PC-3 (cell line): ENCODE data around the gene SEMA4G. TPM values are rescaled to one million over a fixed set of nuclear protein-coding genes. Genes with fewer than 3 reads are reported as not detected.

ENCODE experiments used
- ATAC-seq: fragments of 200-7000 bp; cut with Tn5 transposase; 2 replicates; pipeline ENCODE4 v1.9.1; 2020; ENCODE audit warnings: mild to moderate bottlenecking, moderate library complexity
- BruUV-seq: library from RNA; stranded (reverse); fragments of 400-500 nt; replicated peaks from 2 replicates; lab custom pipeline; 2021; lab: Mats Ljungman, UMichigan
- CTCF ChIA-PET: fragments of 300-600 bp; sonication (Branson Sonifier 250); formaldehyde crosslinking; loops from one replicate; lab custom pipeline; 2022; ENCODE audit warnings: antibody characterized with exemption; lab: Charles Lee
- POLR2A ChIA-PET: fragments of 300-600 bp; sonication (Branson Sonifier 250); formaldehyde crosslinking; loops from one replicate; lab custom pipeline; 2022; ENCODE audit warnings: antibody characterized with exemption; ENCODE audit not compliant: unreplicated experiment; lab: Charles Lee
- DNase-seq: peaks from one replicate; pipeline ENCODE4 v3.0.0-alpha.2; 2015
- H2AFZ ChIP-seq: fragments of 300-600 bp; sonication (generic); 2 replicates; pipeline ENCODE4 v1.6.0; 2016; ENCODE audit warnings: antibody characterized with exemption, low read length
- H3F3A ChIP-seq: fragments of 300-600 bp; sonication (generic); one replicate; pipeline ENCODE4 v1.6.0; 2017; ENCODE audit warnings: antibody characterized with exemption, low read length, control low read depth, mild to moderate bottlenecking; ENCODE audit not compliant: unreplicated experiment
- H3K27ac ChIP-seq: fragments of 300-600 bp; sonication (generic); 2 replicates; pipeline ENCODE4 v1.5.1; 2016; ENCODE audit warnings: mild to moderate bottlenecking, low read length
- H3K27me3 ChIP-seq: fragments of 300-600 bp; sonication (generic); 2 replicates; pipeline ENCODE4 v1.6.1; 2016; ENCODE audit warnings: low read length, mixed read lengths
- H3K36me3 ChIP-seq: fragments of 300-600 bp; sonication (generic); 2 replicates; pipeline ENCODE4 v1.6.1; 2016; ENCODE audit warnings: low read depth, mixed run types, low read length, mixed read lengths
- H3K4me1 ChIP-seq: fragments of 300-600 bp; sonication (generic); 2 replicates; pipeline ENCODE4 v1.5.1; 2016; ENCODE audit warnings: low read length; ENCODE audit not compliant: insufficient read depth
- H3K4me2 ChIP-seq: fragments of 300-600 bp; sonication (generic); 2 replicates; pipeline ENCODE4 v1.6.0; 2016; ENCODE audit warnings: low read length
- H3K4me3 ChIP-seq: fragments of 300-600 bp; sonication (generic); 2 replicates; pipeline ENCODE4 v1.5.1; 2016; ENCODE audit warnings: mild to moderate bottlenecking, low read length, mixed read lengths
- H3K79me2 ChIP-seq: fragments of 300-600 bp; sonication (generic); 2 replicates; pipeline ENCODE4 v1.6.1; 2017; ENCODE audit warnings: low read length, mixed read lengths
- H3K9ac ChIP-seq: fragments of 300-600 bp; sonication (generic); 2 replicates; pipeline ENCODE4 v1.6.0; 2016; ENCODE audit warnings: mild to moderate bottlenecking, low read length
- H3K9me2 ChIP-seq: fragments of 300-600 bp; sonication (generic); replicated peaks from 2 replicates; pipeline ENCODE4 v1.6.1; 2016; ENCODE audit warnings: mixed run types, low read length, mixed read lengths
- H3K9me3 ChIP-seq: fragments of 300-600 bp; sonication (generic); 2 replicates; pipeline ENCODE4 v1.6.1; 2016; ENCODE audit warnings: low read length, mixed read lengths
- H4K20me1 ChIP-seq: fragments of 300-600 bp; sonication (generic); 2 replicates; pipeline ENCODE4 v1.6.1; 2016; ENCODE audit warnings: low read length, mixed read lengths
- EZH2 ChIP-seq: fragments of 300-600 bp; sonication (generic); IDR thresholded peaks from one replicate; pipeline ENCODE4 v1.6.1; 2017; ENCODE audit warnings: antibody characterized with exemption, mild to moderate bottlenecking, low read length; ENCODE audit not compliant: unreplicated experiment
- EZH2phosphoT487 ChIP-seq: fragments of 300-600 bp; sonication (generic); IDR thresholded peaks from 2 replicates; pipeline ENCODE4 v1.6.1; 2018; ENCODE audit warnings: mild to moderate bottlenecking, antibody characterized with exemption, low read length, borderline replicate concordance
- intact Hi-C: fragments of 100-400 bp; cut with micrococcal nuclease; formaldehyde crosslinking; loops from 2 replicates; pipeline ENCODE4 v1.9.0; 2023
- total RNA-seq: library from RNA; depleted of rRNA; stranded (reverse); fragments of >200 nt; gene quantifications from 2 replicates; pipeline ENCODE4 v1.2.3, GENCODE V29; 2014
- TF ChIP-seq, protein P1 (sequence below): fragments of 300-600 bp; sonication (generic); conservative IDR thresholded peaks from 2 replicates; pipeline ENCODE4 v1.5.1; 2017; ENCODE audit warnings: antibody characterized with exemption, low read depth, mild to moderate bottlenecking, low read length

The SEMA4G gene
- total RNA-seq, 1 experiment from 2014 or later = 2.6 TPM

GRCh38 chr10:100934084-100934659 is 35.1 kb upstream of the SEMA4G start:
- DNase-seq (peak; percentile 25), ATAC-seq (no peak)
- no peaks in the 10 kb centered on the region for H3K27me3 ChIP-seq
- CTCF ChIA-PET = no interaction called here
- POLR2A ChIA-PET = no interaction called here
- H3K4me3 ChIP-seq = no peak overlapping the region
- no peaks in the 10 kb centered on the region for H3K9me3 ChIP-seq
- H3K79me2 ChIP-seq = no peaks in the 10 kb centered on the region
- intact Hi-C loops = no loop called here
- H3K4me1 ChIP-seq = no peaks in the 10 kb centered on the region
- no TSS peak for BruUV-seq
- TF ChIP-seq, protein P1, sequence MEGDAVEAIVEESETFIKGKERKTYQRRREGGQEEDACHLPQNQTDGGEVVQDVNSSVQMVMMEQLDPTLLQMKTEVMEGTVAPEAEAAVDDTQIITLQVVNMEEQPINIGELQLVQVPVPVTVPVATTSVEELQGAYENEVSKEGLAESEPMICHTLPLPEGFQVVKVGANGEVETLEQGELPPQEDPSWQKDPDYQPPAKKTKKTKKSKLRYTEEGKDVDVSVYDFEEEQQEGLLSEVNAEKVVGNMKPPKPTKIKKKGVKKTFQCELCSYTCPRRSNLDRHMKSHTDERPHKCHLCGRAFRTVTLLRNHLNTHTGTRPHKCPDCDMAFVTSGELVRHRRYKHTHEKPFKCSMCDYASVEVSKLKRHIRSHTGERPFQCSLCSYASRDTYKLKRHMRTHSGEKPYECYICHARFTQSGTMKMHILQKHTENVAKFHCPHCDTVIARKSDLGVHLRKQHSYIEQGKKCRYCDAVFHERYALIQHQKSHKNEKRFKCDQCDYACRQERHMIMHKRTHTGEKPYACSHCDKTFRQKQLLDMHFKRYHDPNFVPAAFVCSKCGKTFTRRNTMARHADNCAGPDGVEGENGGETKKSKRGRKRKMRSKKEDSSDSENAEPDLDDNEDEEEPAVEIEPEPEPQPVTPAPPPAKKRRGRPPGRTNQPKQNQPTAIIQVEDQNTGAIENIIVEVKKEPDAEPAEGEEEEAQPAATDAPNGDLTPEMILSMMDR = peak; percentile 65
- TF ChIP-seq EZH2 = no peak
- H3K4me2 ChIP-seq = no peak overlapping the region
- H4K20me1 ChIP-seq = no peaks in the 10 kb centered on the region
- no peak overlapping the region for H2AFZ ChIP-seq
- H3K9me2 ChIP-seq = no peaks in the 10 kb centered on the region
- no peak overlapping the region for H3K27ac ChIP-seq
- no peak overlapping the region for H3K9ac ChIP-seq
- H3K36me3 ChIP-seq = peaks cover 48% of the 10 kb centered on the region
- no peaks in the 10 kb centered on the region for H3F3A ChIP-seq

- no peak for TF ChIP-seq EZH2
- TF ChIP-seq, protein P1 = no peak
- no peak for TF ChIP-seq EZH2phosphoT487
- ChIA-PET CTCF (no interaction called here), POLR2A (no interaction called here)
- Histone ChIP-seq H3K4me2 (no peak overlapping the region), H2AFZ (no peak overlapping the region), H3F3A (no peaks in the 10 kb centered on the region), H3K4me3 (no peak overlapping the region), H3K9me3 (no peaks in the 10 kb centered on the region), H4K20me1 (no peaks in the 10 kb centered on the region), H3K9me2 (no peaks in the 10 kb centered on the region), H3K4me1 (no peaks in the 10 kb centered on the region), H3K9ac (no peak overlapping the region), H3K27ac (no peak overlapping the region), H3K27me3 (no peaks in the 10 kb centered on the region), H3K79me2 (no peaks in the 10 kb centered on the region), H3K36me3 (peaks cover 21% of the 10 kb centered on the region)
- intact Hi-C loops = no loop called here
- DNase-seq (no peak), ATAC-seq (no peak)
- no TSS peak for BruUV-seq
These were observed 29.4 kb upstream of the SEMA4G start for GRCh38 chr10:100939763-100940344.

GRCh38 chr10:100942229-100942628 is 27.1 kb upstream of the SEMA4G start:
- Histone ChIP-seq H3K4me3 (no peak overlapping the region), H3K79me2 (no peaks in the 10 kb centered on the region), H3K27ac (no peak overlapping the region), H3K9ac (no peak overlapping the region), H2AFZ (no peak overlapping the region), H3K9me2 (no peaks in the 10 kb centered on the region), H3F3A (no peaks in the 10 kb centered on the region), H3K9me3 (no peaks in the 10 kb centered on the region), H4K20me1 (no peaks in the 10 kb centered on the region), H3K4me2 (no peak overlapping the region), H3K36me3 (peaks cover 32% of the 10 kb centered on the region), H3K27me3 (no peaks in the 10 kb centered on the region), H3K4me1 (no peaks in the 10 kb centered on the region)
- POLR2A ChIA-PET = no interaction called here
- DNase-seq (no peak), ATAC-seq (no peak)
- TF ChIP-seq, protein P1 = no peak
- TF ChIP-seq EZH2phosphoT487 (no peak), EZH2 (no peak)
- intact Hi-C loops = no loop called here
- BruUV-seq = no TSS peak
- CTCF ChIA-PET = no interaction called here
